Activated CD4-positive, CD25-positive, alpha-beta regulatory T cell treated with anti-CD3 and anti-CD28 coated beads, Interleukin-2, amount 50 U/mL, for 16 hours (primary cell): ENCODE data around the gene ZCCHC4.

ENCODE experiments used
- DNase-seq: peaks from one replicate; pipeline ENCODE4 v3.0.0-alpha.2; 2020; ENCODE audit warnings: low read depth, low spot score

Gene ZCCHC4

DNA sequence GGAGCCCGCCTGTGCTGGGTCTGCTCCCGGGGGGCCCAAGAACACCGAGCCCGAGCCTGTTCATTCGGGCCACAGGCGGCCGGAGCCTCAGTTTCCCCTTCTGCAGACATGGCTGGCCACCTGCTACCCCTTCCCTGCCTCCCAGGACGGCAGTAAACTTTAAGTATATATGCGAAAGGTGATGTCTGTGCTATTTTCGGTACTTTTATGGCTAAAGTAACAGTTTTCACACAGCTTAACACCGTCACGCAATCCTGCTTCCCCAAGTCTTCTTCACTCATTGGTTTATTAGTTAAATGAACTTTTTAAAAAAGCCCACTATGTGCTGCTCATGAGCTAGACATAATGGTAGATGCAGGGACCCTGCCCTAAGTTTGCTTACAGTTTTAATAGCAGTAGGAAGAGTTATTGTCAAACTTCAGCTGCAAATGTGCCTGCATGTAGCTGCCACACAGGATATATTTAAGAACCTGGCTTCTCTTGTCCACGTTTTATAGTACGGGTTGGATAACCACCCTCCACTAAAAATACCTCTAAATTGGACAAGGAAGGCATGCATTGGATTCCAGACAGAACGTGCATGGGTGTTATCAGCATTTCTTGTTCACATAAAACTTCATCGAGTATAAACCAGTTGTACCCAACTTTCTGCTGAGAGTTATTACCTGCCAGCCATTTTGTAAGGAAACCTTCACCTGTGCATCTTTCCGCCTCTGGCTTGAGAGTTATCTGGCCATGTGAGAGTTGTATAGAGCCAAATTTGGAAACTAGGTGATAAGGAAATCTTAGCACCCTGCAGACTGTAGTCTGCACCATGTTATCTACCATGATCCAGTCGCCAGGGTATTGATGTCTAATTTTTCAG, 65.2 kb downstream of the ZCCHC4 start:
- no peak for DNase-seq

GRCh38 chr4:25378437-25378743, 65.8 kb downstream of the ZCCHC4 start:
- no peak for DNase-seq

DNA sequence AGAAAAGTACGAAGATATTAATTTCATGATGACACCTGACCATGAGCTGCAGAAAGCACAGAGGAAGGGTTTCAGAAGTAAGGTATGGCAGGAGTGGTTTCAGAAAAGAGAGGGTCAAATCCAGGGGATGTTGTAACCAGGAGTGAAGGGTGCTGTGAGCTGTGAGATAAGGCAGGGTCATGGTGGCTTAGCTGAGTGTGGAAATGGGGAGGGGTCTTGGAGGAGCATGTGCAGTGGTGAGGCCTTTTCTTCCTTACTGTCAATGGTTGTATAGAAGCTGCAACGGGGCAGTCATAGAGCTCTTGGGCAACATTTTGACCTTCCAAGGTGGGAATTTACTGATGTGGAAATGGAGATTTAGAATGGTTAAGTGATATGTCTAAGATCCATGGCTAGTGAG, 67.0 kb downstream of the ZCCHC4 start:
- no peak for DNase-seq

GRCh38 chr4:25383647-25384046, 71.1 kb downstream of the ZCCHC4 start:
- DNase-seq, result no peak

DNA sequence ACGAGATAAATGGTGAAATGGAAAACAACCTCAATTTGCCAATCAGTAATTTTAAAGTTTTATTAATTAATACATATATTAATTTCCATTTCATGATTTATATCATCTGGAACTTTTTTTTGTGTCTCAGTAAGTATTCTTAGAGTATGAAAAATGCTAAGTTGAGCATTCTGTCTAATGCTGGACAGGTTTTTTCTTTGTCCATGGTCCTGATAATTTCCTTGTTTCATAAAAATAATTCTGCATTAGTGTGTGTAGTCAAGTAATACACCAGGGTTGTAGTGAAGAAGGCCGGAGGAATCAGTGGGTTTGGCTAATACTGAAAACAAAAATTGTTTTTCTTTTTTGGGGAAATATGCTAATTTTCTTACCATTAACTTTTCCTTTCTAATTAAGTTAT, 74.4 kb downstream of the ZCCHC4 start:
- no peak for DNase-seq

GRCh38 chr4:25397305-25397704, 84.7 kb downstream of the ZCCHC4 start:
- DNase-seq, result no peak

- no peak for DNase-seq
Observed at GRCh38 chr4:25399510-25399909, 86.9 kb downstream of the ZCCHC4 start.

DNA sequence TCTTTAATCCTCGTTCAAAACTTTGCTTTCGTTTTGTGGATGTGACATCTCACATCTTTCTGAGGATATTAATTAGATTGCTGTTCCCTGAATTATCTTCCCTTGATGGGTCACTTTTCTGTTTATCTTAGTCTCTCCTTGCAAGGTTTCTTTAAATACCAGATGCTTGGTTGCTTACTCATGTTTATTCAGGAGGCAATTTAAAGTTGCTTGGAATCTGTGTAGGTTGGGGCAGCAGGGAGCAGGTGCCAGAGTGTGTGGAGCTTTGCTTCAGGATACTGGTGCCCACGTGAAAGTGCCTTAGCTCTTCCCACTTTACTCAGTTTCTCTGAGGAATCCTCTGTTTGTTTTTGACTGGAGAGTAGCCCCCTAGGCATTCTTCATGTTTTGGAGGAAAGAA, 88.5 kb downstream of the ZCCHC4 start:
- no peak for DNase-seq

DNA sequence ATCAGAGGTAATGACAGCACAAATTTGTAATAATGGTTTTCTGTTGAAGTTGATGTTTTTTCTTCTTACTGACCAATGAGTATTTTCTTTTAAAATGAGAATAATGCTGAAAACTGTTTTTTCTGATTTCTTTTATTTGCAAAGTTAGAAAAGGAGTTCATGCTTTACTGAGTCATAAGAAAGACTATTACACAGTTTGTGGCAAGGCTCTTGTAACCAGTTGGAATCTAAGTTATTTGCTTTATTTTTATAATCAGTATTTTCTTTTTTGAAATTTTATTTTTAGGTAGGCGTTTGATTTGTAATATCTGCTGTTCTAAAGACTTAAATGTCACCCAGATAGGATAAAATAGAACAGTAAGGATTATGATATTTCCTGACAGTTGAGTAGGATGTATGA, 89.9 kb downstream of the ZCCHC4 start:
- no peak for DNase-seq

DNA sequence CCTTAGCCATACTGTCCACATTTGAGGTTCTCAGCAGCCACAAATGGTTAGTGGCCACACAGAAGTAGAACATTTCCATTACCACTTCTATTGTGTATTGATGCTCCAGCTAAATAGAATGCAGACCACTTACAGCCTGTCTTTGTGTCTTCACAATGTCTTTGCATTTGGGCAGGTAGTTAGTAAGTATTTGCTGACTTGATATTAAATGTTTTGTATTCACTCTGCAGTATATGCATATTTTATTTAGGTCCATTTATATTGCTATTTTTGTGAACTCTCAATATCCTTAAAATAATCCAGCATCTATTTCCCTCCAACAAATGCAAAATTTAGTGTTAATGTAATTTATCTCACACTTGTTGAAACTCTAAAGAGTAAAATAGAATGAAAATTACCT, 91.1 kb downstream of the ZCCHC4 start:
- DNase-seq, result no peak

GRCh38 chr4:25405453-25405852, 92.9 kb downstream of the ZCCHC4 start:
- no peak for DNase-seq

- DNase-seq, result no peak
Observed at GRCh38 chr4:25406081-25406692, 93.6 kb downstream of the ZCCHC4 start.

DNA sequence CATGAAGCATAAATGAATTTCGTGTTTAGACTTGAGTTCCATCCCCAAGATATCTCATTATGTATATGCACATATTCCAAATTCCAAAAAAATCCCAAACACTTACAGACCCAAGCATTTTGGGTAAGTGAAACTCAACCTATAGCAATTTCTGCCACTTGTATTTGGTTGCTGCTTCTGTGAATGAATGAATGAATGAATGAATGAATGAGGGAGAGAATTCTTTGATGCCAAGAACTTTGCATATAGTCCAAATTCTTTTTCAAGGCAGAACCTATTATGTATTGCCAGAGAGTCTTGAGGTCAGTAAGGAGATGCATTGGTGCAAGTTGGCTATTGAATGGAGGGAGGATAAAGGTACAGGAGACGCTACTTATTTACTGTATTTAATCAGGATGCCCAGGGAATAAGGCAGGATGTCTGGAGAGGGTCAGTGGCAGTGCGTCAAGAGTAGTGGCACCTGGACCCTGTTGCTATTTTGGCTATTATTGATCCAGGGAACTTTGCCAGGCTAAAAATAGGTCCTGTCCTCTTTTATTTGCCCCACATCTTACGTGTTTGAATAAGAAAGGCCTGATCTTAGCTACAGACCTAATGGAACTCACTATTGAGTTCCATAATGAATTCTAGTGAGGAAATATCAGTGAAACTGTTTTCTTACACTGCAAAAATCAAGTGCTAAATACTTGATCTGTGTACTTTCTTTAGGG, 98.4 kb downstream of the ZCCHC4 start:
- DNase-seq, result no peak

DNA sequence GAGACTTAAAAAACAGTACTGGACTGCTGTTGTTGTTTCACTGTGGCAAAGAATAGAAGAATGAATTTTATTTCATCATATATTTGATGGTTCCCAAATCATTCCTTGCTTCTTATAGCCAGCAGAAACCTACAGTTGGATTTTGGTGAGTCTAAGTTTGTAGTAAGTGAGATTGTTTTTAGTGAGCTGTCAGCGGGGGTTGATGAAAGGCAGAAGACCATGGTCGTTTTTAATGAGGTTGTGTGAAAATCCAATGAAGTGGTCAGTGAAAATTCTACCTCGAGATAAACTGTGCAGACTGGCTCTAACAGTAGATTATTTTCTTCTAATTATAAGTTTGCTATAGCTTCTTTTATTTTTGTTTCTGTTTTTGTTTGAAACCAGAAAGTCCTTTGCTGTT, 100.7 kb downstream of the ZCCHC4 start:
- no peak for DNase-seq

- no peak for DNase-seq
Observed at GRCh38 chr4:25417014-25417413, 104.4 kb downstream of the ZCCHC4 start.
